Ishikawa (cell line): ENCODE data around the gene RAD1.

Source experiments
- CEBPB ChIP-seq: IDR thresholded peaks from 2 replicates; pipeline ENCODE4 v1.6.1; 2012
- CREB1 ChIP-seq: IDR thresholded peaks from 2 replicates; pipeline ENCODE4 v1.6.1; 2012; ENCODE audit warnings: low read depth
- EGR1 ChIP-seq: IDR thresholded peaks from 2 replicates; pipeline ENCODE4 v1.6.1; 2012
- EP300 ChIP-seq: IDR thresholded peaks from 2 replicates; pipeline ENCODE4 v1.6.1; 2012; ENCODE audit warnings: borderline replicate concordance
- FOXM1 ChIP-seq: IDR thresholded peaks from 2 replicates; pipeline ENCODE4 v1.6.1; 2012; ENCODE audit warnings: low read depth, borderline replicate concordance
- MAX ChIP-seq: IDR thresholded peaks from 2 replicates; pipeline ENCODE4 v1.6.1; 2012
- NFIC ChIP-seq: IDR thresholded peaks from 2 replicates; pipeline ENCODE4 v1.6.1; 2012
- RAD21 ChIP-seq: IDR thresholded peaks from 2 replicates; pipeline ENCODE4 v1.6.1; 2012; ENCODE audit warnings: low read depth
- REST ChIP-seq: IDR thresholded peaks from 2 replicates; pipeline ENCODE4 v1.6.1; 2012; ENCODE audit warnings: low read depth, mild to moderate bottlenecking
- TAF1 ChIP-seq: IDR thresholded peaks from 2 replicates; pipeline ENCODE4 v1.6.1; 2012; ENCODE audit warnings: low read depth, mild to moderate bottlenecking
- USF1 ChIP-seq: IDR thresholded peaks from 2 replicates; pipeline ENCODE4 v1.6.1; 2012
- YY1 ChIP-seq: IDR thresholded peaks from 2 replicates; pipeline ENCODE4 v1.6.1; 2012; ENCODE audit warnings: low read depth
- ZBTB7A ChIP-seq: IDR thresholded peaks from 2 replicates; pipeline ENCODE4 v1.6.1; 2012; ENCODE audit warnings: low read depth

- TF ChIP-seq YY1 = no peak
- TF ChIP-seq RAD21 = no peak
- TF ChIP-seq MAX = no peak
- TF ChIP-seq EGR1 = no peak
- no peak for TF ChIP-seq TAF1
- TF ChIP-seq EP300 = no peak
- TF ChIP-seq USF1 = no peak
- TF ChIP-seq CREB1 = no peak
- TF ChIP-seq REST = no peak
- no peak for TF ChIP-seq ZBTB7A
- TF ChIP-seq FOXM1 = no peak
- no peak for TF ChIP-seq NFIC
- no peak for TF ChIP-seq CEBPB
These were observed 50.2 kb downstream of the RAD1 start for GRCh38 chr5:34865091-34865490.
